Right forelimb (tissue), 1 donor: ENCODE data around the gene PRR36.

Experiments
- DNase-seq: peaks from one replicate; pipeline ENCODE4 v3.0.0-alpha.2; 2018

Gene PRR36

DNA sequence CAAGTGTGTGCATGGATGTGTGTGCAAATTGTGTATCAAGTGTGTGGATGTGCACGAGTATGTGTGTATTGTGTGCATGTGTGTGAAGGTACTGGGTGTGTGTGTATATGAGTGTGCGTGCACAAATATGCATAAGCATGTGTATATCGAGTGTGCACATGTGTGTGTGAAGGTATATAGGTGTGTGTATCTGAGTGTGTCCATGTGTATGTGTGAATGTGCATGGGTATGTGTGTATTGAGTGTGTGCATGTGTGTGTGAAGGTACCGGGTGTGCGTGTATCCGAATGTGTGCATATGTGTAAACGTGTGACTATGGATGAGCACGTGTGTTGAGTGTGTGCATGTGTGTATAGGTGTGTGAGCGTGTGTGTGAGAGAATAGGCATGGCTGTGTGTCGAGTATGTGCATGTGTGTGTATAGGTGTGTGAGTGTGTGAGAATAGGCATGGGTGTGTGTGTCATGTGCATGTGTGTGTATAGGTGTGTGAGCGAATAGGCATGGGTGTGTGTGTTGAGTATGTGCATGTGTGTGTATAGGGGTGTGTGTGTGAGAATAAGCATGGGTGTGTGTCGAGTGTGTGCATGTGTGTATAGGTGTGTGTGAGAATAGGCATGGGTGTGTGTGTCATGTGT is 31.4 kb downstream of the PRR36 start:
- no peak for DNase-seq

DNA sequence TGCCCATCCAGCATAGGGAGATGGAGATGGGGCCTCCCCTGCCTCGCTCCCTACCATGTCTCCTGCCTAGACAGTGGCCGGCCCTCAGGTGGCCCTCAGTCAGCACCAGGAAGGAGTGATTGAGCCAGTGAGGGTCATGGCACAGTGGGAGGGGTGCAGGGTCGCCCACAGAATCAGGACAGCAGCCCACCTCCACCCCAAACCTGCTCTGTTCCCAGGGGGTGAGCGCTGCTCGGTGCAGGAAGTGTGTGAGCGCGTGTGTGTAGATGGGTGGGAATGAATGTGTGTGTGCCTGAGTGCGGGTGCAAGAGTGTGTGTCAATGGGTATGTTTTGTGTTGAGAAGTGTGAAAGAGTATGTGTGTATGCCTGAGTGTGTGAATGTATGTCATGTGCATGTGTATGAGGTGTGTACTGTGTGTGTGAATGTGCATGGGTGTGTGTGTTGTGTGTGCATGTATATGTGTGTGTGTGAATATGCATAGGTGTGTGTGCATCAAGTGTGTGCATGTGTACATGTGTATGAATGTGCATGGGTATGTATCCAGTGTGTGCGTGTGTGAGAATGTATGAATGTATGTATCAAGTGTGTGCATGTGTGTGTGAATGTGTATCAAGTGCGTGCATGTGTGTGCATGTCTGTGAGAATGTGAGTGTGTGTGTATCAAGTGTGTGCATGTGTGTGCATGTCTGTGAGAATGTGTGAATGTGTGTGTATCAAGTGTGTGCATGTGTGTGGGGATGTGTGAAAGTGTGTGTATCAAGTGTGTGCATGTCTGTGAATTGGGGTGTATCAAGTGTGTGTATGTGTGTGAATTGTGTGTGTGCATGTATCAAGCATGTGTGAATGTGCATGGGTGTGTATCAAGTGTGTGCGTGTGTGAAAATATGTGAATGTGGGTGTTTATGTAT is 32.2 kb downstream of the PRR36 start:
- no peak for DNase-seq

DNA sequence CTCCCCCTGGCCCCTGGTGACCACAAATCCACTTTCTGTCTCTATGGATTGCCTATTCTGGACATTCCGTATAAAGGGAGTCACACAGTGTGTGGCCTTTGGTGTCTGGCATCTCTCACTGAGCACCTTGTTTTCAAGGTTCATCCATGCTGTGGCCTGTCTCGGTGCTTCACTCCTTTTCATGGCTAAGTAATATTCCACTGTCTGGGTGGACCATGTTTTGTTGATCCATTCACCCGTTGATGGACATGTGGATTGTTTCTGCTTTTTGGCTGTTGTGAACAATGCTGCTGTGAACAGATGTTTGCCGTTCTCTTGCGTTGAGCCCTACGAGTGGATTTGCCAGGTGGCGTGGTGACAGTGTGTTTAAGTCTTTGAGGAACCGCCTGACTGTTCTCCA is 33.6 kb downstream of the PRR36 start:
- no peak for DNase-seq

DNA sequence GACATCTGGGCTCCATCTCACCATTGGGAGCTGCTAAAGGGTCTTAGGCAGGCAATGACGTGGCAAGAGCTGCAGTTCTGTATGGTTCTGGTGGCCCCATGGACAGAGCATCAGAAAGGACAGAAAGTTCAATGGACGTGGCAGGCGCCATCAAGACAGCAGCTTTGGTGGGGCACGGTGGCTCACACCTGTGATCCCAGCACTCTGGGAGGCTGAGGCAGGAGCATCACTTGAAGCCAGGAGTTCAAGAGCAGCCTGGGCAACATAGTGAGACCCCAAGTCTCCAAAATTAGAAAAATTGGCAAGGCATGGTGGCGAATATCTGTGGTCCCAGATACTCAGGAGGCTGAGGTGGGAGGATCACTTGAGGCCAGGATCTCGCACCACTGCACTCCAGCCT is 34.7 kb downstream of the PRR36 start:
- no peak for DNase-seq

DNA sequence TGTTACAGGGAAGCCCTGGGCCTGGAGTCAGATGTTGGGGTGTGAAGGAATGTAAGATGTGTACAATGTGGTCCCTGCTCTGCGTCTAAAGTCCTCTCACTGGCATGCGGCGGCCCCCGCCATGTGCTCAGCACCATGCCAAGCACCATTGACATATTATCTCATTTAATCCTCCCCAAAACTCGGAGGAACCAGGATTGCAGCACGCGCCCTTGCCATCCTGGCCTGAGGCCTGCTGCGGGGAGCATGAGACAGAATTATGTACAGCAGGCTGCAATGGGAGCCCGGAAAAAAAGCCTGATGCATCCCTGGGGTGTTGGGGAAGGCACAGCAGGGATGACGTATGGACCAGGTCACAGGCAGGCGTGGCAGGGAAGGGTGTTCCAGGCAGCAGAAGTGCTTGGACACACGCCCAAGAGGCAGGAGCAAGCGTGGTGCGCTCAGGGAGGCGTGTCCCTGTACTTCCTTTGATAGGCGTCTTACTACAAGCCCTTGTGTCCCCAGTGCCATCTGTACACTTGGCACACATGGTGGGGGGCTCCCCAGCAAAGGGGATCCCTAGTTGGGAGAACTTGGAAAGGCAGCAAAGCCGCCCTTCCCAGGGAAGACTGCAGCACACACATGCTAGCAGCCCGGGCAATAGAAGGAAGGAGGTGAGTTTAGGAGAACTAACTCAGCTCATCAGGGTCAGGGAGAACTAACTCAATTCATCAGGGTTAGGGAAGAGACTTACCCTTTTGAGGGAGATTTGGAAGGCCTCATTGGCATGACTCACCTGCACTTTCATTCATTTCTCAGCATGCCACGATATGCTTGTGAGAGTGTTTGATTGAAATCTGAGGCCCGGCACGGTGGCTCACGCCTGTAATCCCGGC is 40.7 kb downstream of the PRR36 start:
- DNase-seq: no peak

DNA sequence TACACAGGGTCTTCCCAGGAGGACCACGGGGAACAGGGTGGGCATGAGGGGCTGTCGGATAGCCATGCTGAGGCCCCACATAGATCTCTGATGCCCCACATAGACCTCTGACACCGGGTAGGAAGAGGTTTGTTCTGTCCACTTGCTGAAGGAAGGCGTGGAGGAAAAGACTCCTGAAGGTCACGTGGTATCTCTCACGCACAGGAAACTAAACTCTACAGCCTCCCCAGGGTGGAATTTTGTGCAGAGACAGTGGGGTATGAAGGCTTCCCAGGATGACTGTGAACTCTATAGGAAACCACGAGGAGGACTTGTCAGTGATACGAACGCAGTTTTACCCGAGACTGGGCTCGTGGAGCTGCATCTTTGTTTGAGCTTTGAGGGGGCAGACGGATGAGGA is 41.4 kb downstream of the PRR36 start:
- DNase-seq: no peak

DNA sequence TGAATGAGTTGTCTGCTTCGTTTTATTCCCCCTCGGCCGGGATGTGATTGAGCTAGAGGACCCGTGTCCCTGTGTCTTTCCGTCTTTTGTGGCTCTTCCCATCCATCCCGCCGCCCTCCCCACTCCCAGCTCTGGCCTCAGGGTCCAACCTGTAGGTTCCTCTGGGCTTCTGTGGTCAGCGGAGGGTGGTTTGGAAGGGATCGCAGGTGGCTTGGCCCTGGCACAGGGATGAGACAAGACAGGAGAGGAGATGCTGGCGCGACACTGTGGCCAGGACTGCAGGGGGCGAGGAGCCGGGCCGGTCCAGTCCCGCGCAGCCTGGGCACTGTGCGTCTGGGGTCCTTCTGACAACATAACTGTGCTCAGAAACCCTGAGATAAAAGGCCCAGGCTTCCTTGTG is 42.2 kb downstream of the PRR36 start:
- no peak for DNase-seq

DNA sequence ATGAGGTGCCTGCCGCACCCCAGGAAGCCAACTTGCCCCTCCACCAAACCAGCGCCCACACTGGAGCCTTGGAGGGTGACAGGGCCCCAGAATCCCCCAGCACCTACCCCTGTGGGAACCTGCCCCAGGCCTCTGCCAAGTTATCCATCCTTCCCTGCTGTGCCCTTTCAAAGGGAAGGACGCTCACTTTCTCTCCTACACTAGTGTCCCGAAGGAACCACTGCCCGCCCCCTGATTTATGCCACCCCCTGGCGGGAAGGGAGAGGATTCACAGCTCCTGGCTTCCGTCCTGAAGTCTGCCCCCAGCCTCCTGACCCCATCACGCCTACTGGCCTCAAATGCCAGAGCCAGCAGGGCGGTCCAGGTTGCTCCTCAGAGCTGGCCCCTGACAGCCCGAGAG is 42.7 kb downstream of the PRR36 start:
- DNase-seq: no peak

DNA sequence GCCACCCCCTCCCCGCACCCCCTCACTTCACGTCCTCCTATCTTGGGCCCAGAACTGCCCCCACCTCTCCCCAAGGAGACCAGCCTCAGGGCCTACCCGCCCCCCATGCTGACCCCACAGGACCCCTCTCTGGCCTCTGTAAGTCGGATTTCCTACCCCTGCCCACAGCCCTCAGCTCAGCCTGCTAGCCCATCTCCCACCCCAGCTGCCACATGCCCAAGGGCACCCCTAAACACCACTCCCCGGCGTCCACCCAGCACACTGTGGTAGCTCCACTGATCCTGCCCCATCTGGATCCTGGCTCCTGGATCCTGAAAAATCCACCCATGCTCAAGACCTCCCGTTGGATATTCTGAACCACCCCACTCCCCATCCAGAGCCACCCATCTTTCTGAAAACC is 43.4 kb downstream of the PRR36 start:
- DNase-seq: no peak

DNA sequence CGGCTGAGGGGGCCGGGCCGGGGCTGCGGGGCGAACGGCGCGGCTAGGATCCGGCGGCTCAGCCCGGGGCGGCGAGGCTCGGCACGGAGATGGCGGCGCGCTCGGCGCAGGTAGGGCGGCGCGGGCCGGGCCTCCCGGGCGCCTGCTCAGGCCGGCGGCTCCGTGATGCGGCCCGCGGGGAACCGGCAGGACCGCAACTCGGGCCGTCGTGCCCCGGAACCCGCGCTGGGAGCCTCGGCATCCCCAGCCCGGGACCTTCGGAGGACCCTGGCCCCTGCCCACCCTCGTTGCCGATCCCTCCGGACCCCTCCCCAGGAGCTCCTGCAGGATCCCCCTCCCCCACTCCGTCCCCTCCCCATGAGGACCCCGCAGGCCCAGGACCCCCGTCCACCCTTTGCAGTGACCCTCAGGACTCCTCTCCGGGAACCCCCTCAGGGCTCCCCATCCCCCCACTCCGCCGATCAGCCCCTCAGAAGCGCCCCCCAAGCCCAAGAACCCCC is 43.9 kb downstream of the PRR36 start:
- no peak for DNase-seq

DNA sequence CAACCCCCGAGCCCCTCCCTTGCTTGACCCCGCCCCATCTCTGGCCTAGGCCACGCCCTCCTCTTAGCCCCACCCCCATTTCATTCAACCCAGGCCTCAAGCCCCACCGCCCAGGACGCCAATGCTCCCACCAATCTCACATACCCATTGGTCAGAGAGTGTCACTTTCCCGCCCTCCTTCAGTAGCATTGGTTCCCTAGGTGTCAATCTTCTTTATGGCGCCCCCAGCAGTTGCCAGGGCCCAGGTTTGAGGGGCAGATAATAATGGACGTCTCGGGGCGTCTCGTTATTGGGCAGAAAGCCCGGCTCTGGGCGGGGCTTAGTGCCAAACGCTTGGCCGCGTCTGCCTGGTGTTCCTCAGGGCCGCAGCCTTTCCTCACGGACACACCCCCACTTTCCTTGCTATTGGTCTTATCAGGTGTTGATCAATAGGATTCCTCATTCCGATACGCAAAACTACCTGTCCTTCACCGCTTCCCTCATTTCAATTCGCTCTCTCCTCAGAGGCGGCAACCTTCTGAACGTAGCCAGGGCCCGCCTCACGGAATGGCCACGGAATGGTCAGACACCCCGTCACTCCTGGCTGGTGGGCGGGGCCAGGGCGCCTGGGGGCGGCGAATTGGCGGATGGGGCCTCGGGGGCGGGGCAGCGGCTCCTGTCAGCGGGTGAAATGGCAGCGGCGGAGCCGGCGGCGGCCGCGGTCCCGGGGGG is 44.5 kb downstream of the PRR36 start, which contains the start of gene EVI5L:
TSS of gene EVI5L (plus strand) at position 658 of the 711 bp plus-strand sequence. CDS start 16,325 bp downstream, outside the sequence.
- DNase-seq: peak; percentile 99

DNA sequence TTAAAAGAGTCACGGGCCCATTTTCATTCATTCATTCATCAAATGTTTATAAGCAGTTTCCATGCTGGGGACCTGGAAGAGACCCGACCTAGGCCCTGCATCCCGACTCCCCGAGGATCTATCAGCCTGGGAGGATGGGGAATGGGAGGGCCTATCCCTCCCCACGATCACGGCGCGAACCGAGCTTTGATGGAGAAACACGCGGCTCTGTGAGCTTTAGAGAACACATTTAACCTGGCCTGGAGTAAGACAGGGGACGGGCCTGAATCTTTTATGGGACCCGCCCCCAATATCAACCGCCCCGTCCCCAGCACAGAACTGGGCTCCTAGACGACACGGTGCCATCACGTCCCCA is 45.0 kb downstream of the PRR36 start:
- no peak for DNase-seq

DNA sequence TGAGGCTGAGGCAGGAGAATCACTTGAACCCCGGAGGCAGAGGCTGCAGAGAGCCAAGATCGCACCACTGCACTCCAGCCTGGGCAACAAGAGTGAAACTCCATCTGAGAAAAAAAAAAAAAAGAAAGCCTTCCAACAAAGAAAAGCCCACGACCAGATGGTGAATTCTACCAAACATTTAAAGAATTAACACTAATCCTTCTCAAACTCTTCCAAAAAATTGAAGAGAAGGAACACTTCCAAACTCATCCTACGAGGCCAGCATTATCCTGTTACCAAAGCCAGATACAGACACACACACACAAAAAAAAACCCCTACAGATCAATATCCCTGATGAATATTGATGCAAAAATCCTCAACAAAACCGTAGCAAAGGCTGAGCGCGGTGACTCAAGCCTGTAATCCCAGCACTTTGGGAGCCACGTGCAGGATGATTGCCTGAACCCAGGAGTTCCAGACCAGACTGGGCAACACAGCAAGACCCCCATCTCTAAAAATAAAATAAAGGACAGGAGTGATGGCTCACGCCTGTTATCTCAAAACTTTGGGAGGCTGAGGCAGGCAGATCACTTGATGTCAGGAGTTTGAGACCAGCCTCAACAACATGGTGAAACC is 50.4 kb downstream of the PRR36 start:
- DNase-seq: no peak

DNA sequence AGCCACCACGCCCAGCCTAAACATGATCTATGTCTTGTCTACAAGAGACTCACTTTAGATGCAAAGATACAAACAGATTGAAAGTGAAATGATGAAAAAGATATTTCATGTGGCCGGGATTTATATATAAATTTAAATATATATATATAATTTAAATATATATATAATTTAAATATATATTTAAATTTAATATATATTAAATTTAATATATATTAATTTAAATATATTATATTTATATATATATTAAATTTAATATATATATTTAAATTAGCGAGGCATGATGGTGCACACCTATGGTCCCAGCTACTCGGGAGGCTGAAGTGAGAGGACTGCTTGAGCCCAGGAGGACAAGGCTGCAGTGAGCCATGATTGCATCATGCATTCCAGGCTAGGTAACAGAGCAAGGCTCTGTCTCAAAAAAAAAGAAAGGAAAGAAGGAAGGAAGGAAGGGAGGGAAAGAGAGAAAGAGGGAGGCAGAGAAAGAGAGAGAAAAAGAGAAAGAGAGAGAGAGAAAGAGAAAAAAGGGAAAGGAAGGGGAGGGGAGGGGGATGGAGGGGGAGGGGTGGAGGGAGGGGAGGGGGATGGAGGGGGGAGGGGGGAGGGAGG is 51.2 kb downstream of the PRR36 start:
- DNase-seq: no peak

DNA sequence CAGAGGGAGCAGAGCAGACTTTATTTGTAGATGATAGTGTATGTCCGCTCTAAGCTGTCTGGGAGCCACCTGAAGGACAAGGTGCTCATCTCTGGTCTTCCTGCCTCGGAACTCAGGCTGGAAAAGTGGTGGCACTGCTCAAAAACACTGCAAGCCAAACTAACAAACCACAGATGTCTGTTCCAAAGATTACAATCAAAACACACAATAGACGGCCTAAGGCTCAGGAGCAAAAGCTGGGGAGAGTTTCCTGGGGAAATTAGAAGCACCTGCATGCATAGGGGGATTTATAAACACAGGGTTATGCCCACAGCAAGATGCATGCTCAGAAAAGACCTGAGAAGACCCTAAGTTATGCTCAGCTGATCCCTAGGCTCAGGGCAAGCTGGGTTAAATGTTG is 53.6 kb downstream of the PRR36 start:
- DNase-seq: no peak

DNA sequence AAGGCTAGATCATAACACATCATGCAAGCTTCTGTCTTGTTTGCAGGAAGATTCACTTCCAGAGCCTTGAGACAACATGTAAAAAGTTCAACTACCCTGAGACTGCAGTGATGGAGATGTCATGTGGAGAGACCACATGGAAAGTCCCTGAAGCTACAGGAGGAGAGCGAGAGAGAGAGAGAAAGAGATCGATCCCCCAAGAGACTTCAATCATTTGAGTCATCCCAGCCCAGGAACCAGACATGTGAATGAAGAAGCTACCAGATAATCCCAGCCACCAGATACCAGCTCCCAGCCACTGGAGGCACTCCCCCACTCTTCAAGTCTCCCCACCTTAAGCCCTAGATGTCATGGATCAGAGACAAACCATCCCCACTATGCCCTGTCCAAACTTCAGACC is 54.9 kb downstream of the PRR36 start:
- no peak for DNase-seq

DNA sequence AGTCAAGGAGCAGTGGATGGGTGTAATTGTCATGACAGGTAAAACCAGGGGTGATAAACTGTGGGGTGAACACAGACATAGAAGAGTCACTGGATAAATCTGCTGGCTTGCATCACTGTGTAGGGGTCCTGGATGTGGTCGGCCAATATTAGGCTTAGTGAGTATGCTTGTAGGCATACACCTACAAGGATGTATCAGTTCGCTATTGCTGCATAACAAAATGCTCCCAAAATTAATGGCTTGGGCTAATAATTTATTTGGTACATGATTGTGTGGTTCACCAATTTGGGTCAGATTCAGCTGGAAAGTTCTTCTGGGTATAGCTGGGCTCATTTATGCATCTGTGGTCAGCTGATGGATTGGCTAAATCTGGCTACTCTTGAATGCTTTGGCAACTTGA is 55.4 kb downstream of the PRR36 start:
- DNase-seq: no peak
